Measurements from ENCODE around the gene CHMP6.

CHMP6 gene

GRCh38 chr17:81042606-81043005 is 51.0 kb downstream of the CHMP6 start:
- H3K27ac ChIP-seq: no peak overlapping the region
- H3K9me3 ChIP-seq: no peaks in the 10 kb centered on the region
- H3K4me3 ChIP-seq (ENCODE audit: low read depth in 1 of 2, low read length in 1 of 2): no peak overlapping the region
- H3K36me3 ChIP-seq: no peaks in the 10 kb centered on the region
- peaks cover 0 to 5% of the 10 kb centered on the region in 2 experiments for H3K4me1 ChIP-seq (ENCODE audit: control insufficient read depth in 1 of 2, insufficient read depth in 1 of 2, low read depth in 1 of 2, low read length in 1 of 2)
- peaks cover 27% of the 10 kb centered on the region for H3K27me3 ChIP-seq
- TF ChIP-seq, protein P1, sequence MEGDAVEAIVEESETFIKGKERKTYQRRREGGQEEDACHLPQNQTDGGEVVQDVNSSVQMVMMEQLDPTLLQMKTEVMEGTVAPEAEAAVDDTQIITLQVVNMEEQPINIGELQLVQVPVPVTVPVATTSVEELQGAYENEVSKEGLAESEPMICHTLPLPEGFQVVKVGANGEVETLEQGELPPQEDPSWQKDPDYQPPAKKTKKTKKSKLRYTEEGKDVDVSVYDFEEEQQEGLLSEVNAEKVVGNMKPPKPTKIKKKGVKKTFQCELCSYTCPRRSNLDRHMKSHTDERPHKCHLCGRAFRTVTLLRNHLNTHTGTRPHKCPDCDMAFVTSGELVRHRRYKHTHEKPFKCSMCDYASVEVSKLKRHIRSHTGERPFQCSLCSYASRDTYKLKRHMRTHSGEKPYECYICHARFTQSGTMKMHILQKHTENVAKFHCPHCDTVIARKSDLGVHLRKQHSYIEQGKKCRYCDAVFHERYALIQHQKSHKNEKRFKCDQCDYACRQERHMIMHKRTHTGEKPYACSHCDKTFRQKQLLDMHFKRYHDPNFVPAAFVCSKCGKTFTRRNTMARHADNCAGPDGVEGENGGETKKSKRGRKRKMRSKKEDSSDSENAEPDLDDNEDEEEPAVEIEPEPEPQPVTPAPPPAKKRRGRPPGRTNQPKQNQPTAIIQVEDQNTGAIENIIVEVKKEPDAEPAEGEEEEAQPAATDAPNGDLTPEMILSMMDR (IDR thresholded peaks at IDR 0.05): no peak

DNA sequence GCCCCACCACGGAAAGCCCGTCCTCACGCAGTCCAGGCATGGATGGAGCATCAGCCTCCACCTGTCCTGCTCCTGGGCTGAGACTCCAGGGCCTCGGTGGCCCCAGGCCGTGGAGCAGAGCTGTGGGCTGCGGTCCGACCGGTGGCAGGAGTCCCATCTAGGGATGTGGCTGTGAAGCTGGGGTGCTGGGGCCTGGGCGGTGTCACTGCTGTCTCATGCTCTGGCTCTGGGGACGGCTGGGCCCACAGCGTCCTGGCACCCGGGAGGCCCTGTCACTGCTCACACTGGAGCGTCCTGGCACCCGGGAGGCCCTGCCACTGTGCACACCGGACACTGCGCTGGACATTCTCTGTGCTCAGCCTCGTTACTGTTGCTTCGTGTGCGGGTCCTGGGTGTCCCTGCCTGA is 51.7 kb downstream of the CHMP6 start:
- Histone ChIP-seq H3K36me3 (no peaks in the 10 kb centered on the region), H3K9me3 (no peaks in the 10 kb centered on the region), H3K4me3 (ENCODE audit: low read depth in 1 of 2, low read length in 1 of 2) (no peak overlapping the region), H3K27me3 (peaks cover 21% of the 10 kb centered on the region), H3K4me1 (ENCODE audit: control insufficient read depth in 1 of 2, insufficient read depth in 1 of 2, low read depth in 1 of 2, low read length in 1 of 2) (peaks cover 0 to 5% of the 10 kb centered on the region in 2 experiments), H3K27ac (no peak overlapping the region)
- TF ChIP-seq, protein P1 (IDR thresholded peaks at IDR 0.05): no peak

DNA sequence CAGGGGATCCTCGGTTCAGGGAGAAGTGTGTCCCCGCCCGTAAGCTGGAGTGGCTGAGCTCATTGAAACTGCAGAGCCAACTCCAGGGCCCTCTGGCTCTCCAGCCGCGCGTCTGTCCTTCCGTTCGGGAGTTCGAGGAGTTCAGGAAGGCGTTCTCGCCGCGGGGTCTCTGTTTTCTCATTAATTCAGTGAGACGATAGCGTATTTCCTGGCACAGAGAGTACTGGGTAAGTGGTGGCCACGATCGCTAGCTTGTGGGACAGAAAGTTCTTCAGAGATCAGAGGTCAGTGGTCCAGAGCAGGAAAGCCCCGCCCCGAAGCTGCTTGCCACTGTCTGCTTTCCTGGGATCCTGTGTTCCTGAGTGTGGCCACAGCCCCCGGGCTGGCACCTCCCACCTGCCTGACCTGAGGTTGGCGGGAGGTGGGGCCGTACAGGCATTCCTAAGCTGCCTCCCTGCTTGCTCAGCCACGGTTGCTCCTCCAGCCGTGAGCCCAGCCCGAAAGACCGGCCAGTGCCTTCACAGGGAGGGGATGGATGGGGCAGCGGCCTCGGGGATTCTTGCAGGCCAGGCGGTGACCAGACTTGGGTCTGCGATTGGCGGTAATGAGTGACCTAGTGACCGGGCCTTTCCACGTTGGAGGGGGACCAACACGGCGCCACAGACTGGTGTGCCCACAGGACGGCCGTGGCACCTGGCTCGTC is 52.2 kb downstream of the CHMP6 start:
- H3K4me3 ChIP-seq (ENCODE audit: low read depth in 1 of 2, low read length in 1 of 2): no peak overlapping the region
- no peak overlapping the region for H3K27ac ChIP-seq
- H3K4me1 ChIP-seq (ENCODE audit: control insufficient read depth in 1 of 2, insufficient read depth in 1 of 2, low read depth in 1 of 2, low read length in 1 of 2): peaks cover 0 to 5% of the 10 kb centered on the region in 2 experiments

DNA sequence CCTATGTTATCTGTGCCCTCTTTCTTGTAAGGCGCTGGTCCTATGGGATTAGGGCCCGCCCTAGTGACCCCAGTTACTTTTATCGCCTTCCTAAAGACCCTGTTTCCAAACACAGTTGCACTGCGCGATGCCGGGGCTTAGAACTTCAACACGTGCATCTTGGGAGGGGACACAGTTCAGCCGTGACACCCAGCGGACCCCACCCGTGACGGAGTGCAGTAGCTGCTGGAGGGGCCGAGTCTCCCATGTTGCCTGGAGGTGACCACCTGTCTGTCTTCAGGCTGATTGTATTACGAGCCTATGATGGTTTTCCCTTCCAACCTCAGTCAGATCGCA is 52.8 kb downstream of the CHMP6 start:
- H3K36me3 ChIP-seq: no peaks in the 10 kb centered on the region

More for the DNA sequence above, 52.2 kb downstream of the CHMP6 start:
- TF ChIP-seq, protein P1 (IDR thresholded peaks at IDR 0.05): no peak
- H3K9me3 ChIP-seq: no peaks in the 10 kb centered on the region
- no peaks in the 10 kb centered on the region for H3K36me3 ChIP-seq
- peaks cover 25% of the 10 kb centered on the region for H3K27me3 ChIP-seq

DNA sequence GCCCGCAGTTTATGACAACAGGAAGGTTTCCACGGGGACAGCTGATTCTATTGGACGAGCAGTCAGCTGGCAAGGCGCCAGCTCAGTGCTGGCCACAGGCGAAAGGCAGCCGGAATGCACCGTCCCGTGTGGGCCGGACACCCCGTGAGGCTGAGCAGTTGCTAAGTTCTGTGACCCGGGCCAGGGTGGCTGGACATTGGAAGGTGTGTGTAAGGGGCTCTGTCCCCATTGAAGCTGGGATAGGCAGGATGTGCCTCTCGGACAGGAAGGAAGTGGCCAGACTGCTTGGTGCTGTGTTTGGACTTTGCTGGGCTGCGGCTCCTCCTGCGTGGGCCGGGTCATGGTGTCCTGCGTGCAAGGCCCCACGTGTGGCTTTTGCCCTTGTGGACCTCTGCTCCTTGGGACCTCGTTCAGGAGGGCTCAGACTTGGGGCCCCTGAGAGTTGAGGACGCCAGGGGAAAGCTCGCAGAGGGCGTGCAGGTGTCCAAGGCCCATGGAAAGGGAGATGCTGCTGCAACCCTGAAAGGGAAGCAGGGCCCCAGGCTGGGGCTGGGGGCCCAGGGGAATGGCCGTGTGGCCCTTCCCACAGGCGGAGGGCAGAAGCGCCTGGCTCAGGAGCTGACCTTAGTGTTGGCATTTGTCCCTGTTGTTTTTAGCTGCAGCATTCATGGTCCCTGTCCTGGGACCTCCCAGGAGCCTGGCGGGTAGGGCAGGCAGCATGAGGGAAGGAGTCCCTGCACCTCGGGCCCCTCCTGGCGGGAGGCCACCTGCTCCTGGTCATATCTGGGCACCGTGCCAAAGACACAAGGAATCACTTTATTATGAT is 53.3 kb downstream of the CHMP6 start:
- peaks cover 0 to 5% of the 10 kb centered on the region in 2 experiments for H3K4me1 ChIP-seq (ENCODE audit: control insufficient read depth in 1 of 2, insufficient read depth in 1 of 2, low read depth in 1 of 2, low read length in 1 of 2)
- H3K27ac ChIP-seq: no peak overlapping the region
- no peaks in the 10 kb centered on the region for H3K9me3 ChIP-seq
- TF ChIP-seq, protein P1 (IDR thresholded peaks at IDR 0.05): no peak
- H3K27me3 ChIP-seq: peaks cover 29% of the 10 kb centered on the region
- no peak overlapping the region for H3K4me3 ChIP-seq (ENCODE audit: low read depth in 1 of 2, low read length in 1 of 2)
- no peaks in the 10 kb centered on the region for H3K36me3 ChIP-seq

More for the DNA sequence above, 52.8 kb downstream of the CHMP6 start:
- Histone ChIP-seq H3K27me3 (peaks cover 27% of the 10 kb centered on the region), H3K4me1 (ENCODE audit: control insufficient read depth in 1 of 2, insufficient read depth in 1 of 2, low read depth in 1 of 2, low read length in 1 of 2) (peaks cover 0 to 5% of the 10 kb centered on the region in 2 experiments), H3K9me3 (no peaks in the 10 kb centered on the region), H3K27ac (no peak overlapping the region), H3K4me3 (ENCODE audit: low read depth in 1 of 2, low read length in 1 of 2) (no peak overlapping the region)
- TF ChIP-seq, protein P1 (IDR thresholded peaks at IDR 0.05): no peak

All from neutrophil (primary cell).